Activated T-cell treated with anti-CD3 and anti-CD28 coated beads for 4 hours (primary cell): Measurements from ENCODE around the gene HOXC5.
"Not testable (repeated sequence)": the region's sequence is repeated elsewhere in the genome, so short reads cannot be mapped to it uniquely, and the experiment has no call there.

Experiments used
- DNase-seq: peaks from one replicate; pipeline ENCODE4 v3.0.0-alpha.2; 2020

The HOXC5 gene

DNA sequence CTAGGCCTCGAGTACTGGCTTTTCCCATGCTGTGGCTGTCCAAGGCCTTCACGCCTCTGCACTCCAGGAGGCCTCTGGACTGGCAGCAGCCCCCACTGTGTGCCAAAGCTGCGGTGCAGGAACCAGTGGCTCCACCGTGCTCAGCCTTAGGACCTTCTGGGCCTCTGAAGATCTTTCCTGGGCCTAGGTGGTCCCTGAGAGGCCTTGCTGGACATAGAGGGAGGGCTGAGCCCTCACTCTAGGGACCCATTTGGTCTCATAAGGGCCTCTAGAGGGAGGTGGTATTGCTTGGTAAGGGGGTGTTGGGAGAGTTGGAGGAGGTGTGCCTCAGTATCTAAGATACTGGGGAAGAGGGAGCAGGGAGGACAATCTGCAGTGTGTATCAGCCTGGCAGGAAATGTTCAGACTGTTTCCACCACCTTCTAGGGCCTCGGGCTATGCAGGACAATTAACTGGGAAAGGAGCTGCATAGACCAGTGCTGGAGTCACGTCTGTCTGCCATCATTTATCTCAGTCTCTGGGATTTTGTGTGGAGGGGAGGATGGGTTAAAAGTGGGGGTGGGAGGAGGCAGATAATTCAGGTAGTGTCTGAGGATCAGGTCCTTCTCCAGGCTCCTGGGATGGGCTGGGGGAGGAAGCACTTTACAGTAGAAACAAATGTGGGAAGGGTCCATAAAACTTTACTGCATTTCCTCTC, 2.9 kb downstream of the HOXC5 start:
- no peak for DNase-seq

DNA sequence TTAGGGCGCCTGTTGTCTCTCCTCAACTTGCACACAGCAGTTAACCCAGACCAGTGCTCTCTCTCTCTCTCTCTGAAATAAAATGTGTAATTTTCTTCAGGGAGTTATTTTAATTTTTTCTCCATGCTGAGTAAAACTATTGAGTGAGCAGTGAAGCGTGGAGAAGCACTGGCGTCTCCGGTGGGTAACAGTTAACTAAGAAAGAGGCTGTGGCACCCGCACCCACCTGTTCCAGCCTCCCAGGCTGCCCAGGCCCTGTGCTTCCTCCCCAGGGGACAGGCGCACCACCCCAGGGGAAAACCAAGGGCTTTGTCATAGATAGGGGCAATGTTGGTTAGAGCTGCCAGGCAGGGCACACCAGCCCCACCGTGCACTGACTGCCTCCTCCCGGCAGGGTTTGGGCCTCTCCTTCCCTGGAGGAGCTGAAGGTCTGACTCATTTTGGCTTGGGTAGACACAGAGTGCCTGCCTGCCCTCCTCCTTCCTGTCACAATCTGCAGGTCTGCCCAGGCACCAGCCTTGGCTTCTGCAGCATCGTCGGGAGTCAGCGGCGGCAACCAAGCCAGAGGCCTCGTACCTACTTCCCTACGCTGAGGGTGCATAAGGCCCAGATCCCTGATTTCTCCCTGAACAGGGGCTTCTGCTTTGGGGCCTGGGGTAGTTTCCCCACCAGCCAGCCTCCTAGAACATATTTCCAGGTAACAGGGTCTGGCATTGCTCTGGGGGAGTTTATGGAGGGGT, 3.9 kb downstream of the HOXC5 start:
- DNase-seq = no peak

DNA sequence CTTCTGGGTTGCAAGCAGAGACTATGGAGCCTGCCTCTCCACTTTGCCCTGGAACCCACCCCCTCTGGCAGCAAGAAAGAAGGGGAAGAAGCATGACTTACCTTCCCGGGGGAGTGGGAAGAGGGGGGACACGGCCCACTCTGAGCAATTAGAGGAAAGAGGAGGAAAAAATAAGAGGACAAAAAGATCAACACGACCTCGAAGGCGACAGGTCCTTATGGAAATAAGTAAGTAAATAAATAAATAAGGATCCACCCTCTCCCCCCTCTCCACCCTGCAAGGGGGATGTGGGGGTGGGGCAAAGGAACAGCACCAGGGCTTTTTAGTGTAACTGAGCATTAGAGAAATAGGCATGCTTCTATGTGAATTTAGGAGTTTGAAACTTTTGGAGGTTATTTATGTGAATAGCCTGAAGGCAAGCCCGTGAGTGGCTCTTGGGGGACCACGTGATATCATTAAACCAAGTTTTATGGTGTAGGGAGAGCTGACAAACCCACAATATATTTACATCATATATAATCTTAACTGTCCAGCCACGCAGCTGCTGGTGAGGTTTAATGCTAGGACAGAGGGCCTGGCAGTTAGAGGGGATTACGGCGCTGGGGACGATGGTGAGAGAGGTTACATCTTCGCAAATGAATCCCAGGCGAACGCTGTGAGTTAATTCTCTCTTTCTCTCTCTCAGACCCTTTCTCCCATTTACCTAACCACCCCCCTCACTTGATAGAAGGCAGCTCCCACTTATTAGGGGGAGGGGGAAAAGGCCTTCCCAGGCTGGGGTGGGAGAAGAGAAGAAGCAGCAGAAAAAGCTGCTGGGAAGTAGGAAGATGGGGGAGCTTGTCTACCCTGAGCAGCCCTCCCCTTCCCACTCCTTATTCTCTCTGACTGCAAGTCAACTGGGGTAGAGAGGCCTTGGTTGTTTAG, 4.8 kb downstream of the HOXC5 start:
- no peak for DNase-seq

DNA sequence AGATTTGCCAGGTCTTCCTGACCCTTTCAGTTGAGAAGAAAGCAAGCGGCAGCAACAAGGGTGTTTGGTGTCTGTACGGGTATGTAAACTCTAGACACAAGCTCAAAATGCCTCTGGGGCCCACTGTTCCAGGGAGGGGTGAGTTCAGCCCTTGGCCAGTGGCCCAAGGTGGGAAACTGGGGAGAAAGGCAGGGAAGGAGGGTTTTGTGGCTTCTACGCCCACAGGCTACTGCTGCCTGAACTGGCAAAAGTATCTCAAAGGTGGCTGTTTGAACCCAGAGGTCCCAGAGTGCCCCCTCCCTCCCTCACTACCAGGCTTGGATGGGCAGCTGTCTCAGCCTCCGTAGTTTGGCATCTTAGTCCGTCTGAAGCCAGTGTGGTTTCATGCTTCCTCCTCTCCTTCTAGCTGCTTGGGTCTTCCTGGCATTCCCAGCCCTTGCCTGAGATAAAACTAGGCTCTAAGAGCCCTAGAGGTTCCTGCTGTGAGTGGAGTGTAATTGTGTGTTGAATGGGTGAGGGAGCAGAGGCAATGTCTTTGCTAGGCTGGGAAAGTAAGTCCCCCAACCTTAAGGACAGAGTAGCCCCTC, 5.5 kb downstream of the HOXC5 start:
- no peak for DNase-seq

DNA sequence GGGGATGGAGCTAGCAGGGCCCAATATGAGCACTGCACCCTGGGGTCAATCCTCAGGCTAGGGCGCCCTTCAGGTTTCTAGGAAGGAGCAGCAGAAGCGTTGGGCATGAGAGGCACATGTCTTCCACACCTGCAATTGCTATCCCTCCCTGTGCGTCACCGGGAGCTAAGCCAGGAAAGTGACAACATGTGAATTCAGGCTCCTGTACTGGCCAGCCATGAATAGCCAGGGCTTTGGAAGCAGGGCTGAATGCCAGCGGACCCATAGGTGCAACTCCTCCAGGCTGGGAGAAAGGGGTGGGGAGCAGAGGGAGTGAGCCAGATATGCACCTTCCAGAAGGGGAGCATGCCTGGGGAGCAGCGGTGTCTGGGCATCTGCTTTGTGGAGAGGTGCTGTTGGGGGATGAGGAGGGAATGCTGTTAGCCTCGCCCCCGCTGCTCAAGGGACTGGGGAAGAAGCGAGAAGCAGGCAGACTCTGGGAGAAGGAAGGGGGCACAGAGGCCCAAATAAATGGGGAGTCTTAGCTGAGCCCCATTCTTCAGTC, 6.1 kb downstream of the HOXC5 start:
- no peak for DNase-seq

DNA sequence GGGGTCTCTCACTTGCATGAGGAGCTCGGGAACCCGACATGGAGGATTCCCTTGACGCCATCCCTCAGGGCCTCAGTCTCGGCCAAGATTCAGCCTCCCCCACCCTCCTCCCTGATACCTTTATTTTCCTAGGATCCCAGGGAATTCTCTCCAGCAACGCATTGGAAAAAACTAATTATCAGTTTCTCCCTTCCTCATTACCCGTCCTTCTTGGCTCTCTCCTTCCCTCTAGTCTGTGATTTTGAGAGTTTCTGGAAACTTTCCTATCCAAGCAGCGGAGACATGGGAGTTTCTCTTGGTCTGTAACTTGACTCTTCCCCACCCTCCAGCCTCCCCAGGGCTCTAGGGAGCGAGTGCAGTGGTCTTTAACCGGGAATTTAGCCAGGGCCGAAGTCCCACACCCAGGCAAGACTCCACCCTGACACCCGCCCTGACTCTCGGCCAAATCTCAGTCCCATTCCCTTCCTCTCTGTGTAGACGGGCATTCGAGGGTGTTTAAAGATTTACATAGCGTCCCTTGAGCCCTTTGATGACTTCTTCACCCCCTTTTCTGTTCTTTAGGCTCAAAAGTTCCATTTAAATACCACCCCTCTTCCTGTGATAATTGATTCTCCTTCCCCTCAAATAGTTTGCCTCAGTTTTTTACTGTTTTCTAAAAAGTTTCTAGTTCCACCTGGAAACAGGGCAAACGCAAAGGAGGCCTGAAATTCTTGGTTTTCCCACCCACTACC, 6.7 kb downstream of the HOXC5 start:
- DNase-seq = no peak

DNA sequence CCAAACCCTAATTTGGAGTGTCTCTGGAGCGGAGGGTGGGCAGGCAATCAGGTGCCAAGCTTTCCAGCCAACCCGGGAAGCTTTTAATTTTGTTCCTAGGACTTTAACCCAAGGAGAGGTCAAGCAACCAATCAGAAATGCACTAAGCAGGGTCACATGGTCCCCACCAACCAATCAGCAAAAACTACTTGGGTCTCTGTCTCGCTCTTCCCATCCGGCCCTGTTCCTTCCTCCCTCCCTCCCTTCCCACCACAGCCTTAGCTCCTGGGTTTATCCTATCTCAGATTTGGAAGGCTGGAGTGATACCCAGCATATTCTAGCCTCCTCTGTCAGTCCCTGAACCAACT, 7.3 kb downstream of the HOXC5 start:
- DNase-seq = no peak

DNA sequence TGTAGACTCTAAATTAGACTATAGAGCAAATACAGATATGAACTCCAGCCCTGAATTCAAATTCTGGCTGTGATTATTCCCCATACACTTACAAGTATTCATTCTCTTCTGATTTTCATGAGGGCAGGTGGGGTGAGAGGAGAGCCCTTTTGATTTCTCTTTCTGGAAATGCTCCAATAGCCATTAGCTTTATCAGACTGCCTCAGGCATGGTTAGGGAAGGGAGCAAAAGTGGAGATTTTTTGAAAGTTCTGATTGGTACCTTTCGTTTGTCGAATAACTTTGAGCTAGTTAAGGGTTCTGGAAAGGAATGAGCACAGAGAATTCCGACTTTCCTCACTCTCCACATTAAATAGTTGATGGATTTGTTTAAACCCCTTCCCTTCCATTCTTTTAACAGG, 7.8 kb downstream of the HOXC5 start:
- DNase-seq = no peak

DNA sequence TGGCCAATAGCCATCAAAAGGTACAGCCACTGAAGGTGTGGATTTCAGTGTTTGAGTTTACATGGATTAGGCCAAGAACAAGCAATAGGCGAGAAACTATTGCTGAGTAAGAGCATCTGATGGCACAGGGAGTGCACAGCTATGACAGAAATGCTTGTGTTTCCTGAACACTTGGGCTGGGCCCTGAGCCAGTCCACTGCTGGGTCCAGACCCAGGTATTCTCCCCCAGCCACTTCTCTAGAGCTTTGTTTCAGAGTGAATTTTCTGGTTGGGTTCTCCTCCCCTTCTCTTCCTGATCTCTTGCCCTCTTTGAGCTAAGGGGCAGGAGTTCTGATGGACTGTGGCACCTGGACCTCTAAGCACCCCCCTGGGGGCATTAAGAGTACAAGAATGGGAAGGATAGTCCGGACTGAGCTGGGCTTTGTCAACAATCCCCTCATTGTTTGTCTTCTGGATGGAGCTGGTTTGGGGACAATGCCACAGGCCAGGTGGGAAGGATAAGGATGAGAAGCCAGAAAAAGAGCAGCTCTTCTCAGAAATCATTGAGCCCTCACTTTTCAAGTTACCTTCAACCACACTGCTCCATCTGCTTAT, 8.3 kb downstream of the HOXC5 start:
- no peak for DNase-seq

DNA sequence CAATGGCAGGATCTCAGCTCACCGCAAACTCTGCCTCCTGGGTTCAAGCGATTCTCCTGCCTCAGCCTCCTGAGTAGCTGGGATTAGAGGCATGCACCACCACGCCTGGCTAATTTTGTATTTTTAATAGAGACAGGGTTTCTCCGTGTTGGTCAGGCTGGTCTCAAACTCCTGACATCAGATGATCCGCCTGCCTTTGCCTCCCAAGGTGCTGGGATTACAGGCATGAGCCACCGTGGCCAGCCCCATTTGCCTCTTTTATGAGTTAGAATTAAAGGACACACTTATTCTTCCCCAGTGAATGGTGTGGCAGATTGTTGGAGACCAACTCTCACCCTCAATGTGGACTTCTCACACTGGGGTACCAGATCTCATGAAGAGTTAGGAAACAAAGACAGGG, 9.2 kb downstream of the HOXC5 start:
- DNase-seq = not testable (repeated sequence)

DNA sequence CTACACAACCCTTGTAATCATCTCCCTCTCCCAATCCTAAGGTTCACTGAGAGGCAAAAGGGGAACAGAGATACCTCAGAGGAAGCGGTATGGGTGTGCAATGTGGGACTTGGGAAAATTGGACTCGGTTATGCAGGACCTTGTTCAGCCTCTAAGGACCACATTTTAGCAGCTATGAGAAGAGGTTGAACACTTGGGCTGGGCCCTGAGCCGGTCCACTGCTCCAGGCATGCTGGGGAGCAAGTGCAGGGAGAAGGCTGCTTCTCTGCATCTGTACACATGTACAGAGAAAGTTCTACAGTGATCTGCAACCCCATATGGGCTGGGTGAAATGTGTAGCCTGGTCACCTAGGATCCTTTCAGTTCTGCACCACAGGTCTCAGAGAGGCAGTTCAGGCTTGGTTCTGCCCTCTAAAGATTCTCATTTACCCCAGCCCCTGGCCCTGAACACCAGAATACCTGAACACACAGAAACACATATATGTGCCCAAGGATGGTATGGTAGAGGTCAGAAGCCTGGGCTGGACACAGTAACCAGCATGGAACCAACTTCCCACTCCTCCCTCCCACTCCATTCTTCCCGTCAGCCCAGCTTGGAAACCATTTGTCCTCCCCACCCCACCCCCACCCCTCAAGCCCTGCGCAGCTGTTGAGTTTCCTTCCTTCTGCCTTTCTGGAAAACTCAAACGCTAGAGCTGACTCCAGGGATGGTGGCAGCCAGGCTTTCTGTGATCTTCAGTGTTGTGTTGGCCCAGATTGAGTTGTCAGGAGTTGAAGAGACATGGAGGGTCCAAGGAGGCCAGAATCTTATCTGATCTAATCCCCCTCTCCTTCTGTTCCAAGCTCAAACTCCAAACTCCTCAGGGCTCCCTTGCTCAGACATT, 10.4 kb downstream of the HOXC5 start:
- DNase-seq = no peak

DNA sequence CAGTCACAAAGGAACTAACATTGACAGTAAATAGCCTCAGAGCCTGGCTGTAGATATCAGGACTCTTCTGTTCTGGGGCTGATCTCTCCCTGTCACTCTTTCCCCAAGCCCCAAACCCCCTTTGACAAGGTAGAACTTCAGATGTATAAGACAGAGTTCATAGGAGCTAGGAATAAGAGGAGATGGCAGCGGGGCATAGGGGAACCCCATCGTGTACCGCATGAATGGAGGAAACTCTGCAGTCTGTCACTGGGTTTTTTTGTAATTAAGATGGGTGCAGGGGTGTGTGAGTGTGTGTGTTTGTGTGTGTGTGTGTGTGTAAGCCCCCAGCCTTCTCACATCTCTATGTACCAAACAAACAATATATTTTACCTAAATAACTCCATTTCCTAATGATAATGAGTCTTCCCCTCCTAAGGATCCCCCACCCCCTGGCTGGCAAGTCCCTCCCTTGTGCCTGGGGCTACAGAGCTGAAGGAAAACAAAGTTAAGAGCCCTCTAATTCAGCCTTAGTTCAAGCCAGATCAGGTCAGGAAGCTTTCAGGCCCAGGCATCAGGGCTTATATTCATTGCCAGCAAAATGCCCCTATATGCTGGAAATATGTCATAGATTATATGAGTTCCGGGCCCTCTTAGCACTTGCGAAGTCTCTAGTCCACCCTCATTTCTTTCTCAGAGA, 11.7 kb downstream of the HOXC5 start:
- no peak for DNase-seq

DNA sequence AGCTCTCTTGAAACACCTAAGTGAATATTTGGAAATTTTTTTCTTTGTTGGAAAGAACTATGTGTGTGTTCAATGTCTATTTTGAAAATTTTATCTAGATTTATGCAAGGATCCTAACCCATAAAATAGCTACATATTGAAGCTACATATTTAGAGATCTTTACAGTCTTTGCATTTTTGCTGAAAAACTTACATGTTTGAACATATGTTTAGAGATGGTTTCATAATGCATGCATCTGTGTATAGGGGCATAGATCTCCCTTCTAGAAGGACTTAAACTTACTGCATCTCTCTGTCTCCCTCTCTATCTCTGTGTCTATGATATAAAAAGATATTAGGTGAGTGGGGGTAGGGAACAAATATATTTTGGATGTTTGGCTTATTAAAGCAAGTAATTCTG, 12.6 kb downstream of the HOXC5 start:
- no peak for DNase-seq

DNA sequence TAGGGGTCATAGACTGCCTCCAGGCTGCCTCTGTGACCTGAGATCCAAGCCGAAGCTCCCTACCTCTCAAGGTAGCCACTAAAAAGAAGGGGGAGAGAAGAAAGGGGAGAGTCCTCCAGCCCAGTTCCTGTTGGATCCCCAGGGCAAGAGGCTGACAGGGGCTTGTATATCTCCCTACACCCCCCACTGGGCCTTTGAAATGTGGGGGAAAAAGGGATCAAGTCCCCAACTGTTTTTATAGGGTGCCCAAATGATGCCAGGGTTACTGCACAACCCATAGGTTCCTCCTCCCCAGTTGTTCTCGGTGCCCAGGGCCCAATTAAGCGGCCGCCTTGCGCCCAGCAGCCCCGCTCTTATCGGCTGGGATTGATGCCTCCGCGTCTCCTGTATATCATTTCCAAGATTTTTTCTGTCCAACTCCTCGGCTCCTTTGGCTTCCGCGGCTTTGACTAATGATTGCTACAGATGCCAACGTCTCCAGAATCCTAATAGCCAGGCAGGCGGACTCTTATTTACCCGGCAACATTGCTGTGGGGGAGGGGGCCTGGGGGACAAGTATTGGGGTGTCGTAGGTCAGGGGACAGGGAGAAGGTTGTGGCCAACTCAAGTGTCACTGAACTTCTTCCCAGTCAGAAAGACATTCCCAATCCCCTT, 13.1 kb downstream of the HOXC5 start:
- DNase-seq = no peak

DNA sequence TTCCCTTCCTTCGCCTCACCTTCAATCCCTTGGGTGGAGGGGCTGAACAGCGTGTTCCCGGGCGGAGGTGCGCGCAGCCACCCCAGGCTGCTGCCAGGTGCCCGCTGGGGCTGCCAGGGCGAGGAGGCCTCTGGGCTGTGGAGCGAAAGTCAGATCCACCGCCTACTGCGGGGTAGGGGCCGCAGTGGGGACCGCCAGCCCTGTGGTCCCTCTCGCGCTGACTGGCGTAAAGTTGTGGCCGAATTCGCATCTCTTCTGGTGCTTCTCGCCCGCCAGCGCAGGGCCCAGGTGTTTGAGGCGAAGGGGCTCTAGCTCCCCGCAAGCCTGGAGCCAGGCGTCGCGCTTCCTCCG, 13.9 kb downstream of the HOXC5 start:
- no peak for DNase-seq

DNA sequence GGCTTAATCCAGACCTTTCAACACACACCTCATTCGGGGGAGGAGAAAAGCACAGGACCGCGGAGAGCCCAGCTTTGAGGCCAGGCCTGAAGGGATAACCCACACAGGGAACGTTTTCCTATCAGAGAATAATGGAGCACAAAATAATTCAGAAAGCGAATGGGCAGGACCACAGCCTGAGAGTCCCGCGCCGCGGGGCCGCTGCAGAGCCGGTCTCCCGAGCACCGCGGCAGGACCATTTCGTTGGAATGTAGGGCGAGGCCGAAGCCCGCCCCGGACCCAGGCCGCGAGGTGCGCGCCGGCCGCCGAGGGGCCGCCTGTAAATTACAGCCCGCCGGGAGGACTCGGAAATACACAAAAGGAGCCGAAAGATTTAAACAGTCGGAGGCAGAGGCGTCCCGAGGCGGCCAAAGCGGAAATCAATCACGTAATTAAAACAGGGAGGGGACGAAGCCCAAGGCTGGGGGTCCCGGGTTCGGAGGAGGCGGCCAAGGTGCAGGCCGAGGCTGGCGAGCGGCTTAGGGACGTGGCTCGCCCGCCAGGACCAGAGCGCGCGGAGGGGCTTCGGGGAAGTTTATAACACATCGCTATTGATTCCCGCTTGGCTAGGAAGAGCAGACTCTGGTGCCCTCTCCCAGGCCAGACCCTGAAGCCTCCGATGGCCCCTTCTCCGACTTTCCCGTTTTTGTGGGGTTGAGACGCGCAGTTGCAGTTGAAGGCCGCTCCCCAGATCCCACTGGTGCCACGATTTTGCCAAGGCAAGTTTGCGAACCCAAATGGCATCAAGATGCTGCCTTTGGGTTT, 14.5 kb downstream of the HOXC5 start:
- no peak for DNase-seq

DNA sequence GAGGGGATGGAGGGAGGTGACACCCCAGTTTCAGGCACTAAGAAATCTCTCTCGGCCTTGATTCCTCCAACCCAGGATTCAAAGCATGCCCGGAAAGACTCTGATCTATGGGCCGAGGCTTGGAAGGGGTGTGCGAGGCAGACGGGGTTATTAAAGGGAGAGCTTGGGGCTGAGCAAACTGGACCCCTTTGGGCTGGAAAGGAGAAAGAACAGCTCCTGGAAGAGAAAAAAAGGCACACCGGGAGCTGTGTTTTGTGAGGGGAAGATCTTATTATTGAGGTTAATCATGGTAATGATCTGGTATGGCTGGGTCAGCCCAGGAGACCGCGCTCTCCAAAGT, 15.1 kb downstream of the HOXC5 start:
- DNase-seq = no peak

DNA sequence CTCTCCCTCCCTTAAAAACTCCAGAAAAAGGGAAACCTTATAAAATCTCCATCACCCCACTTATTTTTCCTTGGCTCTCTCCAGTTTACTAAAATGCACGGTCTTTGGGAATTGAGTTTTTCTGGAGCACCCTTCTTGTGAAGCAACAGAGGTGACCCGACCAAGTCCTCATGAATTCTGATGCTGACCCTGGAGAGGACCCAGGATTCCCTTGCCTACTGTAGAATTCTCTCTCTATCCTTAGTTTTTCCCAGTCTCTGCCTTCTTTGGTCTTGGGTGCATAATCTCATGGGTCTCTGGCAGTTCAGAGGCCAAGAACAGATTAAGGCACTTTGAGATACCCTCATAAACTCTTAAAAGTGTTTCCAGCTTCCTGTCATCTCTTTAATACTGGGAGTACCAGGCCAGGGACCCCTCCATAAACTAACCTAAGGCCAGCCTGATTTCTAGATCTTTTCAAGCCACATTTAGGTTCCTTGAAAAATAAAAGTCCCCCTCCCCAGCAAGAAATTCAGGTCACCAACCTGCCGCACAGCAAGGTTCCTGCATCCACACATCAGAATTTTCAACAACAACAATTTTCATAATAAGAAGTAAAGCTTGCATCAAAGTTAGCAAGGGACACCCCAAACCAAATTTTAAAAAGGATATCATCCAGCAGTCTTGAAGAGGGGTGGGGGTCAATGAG, 15.7 kb downstream of the HOXC5 start:
- no peak for DNase-seq

DNA sequence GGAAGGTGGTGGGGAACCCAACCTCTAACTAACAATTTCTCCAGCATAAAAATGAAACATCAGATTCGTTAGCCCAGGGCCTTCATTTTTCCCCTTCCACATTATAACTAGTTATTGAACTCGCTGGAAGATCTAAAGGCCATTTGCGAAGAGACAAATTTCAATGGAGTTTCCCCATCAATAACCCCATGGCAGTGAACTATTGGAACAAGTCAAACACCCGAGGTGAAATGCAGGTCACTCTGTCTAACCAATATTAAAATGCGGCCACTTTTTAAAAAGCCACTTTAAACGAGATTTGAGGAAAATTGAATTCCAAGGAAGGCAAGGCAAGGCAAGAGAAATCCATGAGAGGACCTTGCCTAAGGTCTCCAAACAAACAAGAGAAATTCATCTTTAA, 16.3 kb downstream of the HOXC5 start:
- no peak for DNase-seq
